ENCODE results near the gene NNAT.
"Not testable (repeated sequence)": the region's sequence is repeated elsewhere in the genome, so short reads cannot be mapped to it uniquely, and the experiment has no call there.

The NNAT gene

DNA sequence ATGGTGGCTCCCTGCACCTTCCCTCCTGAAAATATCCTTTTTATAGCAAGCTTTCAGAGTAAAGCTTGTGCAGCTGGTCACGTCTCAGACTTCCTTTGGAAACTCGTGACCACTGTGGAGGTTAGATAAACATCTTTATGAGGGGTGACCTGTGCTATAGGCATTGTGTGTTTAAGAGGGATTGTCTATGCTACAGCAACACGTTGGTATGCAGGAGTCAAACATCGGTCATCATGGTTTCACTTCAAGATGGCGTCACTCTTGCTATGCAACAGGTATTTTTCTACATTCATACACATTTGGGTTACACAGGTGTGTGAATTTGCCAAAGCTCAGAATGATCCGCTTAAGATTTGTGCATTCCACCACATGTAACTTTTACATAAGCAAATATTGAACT, 21.2 kb downstream of the NNAT start:
- DNase-seq: no peak

- no peak for DNase-seq
Measured at GRCh38 chr20:37543828-37544227, 22.8 kb downstream of the NNAT start.

- DNase-seq: no peak
Measured at GRCh38 chr20:37544386-37544785, 23.3 kb downstream of the NNAT start.

- DNase-seq: no peak
Measured at GRCh38 chr20:37545516-37545915, 24.5 kb downstream of the NNAT start.

GRCh38 chr20:37547912-37548311, 26.9 kb downstream of the NNAT start:
- no peak for DNase-seq

DNA sequence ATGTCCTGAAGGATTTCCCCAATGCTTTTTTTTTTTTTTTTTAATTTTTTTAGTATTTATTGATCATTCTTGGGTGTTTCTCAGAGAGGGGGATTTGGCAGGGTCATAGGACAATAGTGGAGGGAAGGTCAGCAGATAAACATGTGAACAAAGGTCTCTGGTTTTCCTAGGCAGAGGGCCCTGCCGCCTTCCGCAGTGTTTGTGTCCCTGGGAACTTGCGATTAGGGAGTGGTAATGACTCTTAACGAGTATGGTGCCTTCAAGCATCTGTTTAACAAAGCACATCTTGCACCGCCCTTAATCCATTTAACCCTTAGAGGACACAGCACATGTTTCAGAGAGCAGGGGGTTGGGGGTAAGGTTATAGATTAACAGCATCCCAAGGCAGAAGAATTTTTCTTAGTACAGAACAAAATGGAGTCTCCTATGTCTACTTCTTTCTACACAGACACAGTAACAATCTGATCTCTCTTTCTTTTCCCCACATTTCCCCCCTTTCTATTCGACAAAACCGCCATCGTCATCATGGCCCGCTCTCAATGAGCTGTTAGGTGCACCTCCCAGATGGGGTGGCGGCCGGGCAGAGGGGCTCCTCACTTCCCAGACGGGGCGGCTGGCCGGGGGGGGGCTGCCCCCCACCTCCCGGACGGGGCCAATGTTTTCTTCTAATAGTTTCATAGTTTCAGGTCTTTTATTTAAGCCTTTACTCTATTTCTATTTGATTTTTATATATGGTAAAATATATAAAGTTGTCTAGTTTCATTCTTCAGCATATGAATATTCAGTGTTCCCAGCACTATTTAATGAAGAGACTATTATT, 29.3 kb downstream of the NNAT start:
- DNase-seq: not testable (repeated sequence)

- DNase-seq: not testable (repeated sequence)
Measured at GRCh38 chr20:37551660-37552059, 30.6 kb downstream of the NNAT start.

- no peak for DNase-seq
Measured at GRCh38 chr20:37552415-37552814, 31.4 kb downstream of the NNAT start.

DNA sequence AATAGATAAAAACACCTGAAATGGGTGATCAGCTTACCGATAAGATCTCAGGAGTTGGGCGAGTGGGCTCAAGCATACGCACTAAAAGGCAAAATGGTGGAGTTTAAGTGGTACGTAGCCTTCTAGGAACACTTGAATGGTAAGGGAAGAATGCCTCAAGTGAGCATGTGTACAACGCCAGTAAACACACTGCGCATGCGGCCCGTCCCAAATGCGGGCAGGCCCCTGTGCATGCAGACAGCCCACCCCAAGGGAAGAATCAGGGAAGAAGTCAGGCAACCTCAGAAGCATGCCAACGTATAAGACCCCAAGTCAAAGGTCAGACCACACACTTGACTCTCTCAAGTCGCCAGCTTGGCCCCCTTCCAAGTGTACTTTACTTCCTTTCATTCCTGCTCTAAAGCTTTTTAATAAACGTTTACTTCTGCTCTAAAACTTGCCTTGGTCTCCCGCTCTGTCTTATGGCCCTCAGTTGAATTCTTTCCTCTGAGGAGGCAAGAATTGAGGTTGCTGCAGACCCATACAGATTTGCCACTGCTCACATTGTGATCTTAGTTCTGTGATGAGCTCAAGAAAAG, 33.8 kb downstream of the NNAT start:
- not testable (repeated sequence) for DNase-seq

DNA sequence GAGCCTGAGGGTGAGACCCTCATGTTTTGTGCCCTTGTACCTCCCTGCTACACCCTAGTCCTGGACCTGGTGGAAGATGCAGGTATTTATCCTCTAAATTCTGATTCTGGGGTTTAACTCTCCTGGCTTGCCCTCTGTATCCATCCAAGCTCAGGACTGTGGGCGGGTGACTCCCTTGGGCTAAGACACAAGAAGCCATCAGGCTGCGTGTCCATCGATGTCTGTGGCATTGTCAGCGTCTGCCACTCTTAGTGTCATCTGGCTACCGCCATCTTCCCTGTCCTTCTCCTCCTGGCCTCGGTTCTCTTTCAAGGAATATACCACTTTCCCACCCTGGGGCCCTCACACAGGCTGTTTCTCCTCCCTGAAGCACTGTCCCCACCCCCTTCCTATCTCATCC, 35.5 kb downstream of the NNAT start:
- no peak for DNase-seq

DNA sequence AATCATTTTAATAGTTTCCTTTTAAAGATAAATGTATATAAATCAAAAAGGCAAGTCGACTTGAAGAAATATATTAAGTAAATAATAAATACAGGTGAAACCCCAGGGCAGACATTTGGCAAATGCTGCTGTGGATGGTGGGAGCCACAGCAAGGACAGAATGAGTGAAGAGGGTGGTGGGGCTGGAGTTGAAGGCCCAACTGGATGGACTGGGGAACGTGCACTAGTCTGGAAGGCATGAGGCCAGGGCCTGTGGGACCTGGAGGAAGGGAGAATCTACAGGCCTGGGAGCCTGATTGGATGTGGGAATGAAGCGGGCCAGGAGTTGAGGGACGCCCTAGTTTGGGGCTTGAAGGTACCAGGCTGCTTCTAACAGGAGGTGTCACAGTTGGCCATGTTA, 37.3 kb downstream of the NNAT start:
- DNase-seq: no peak

GRCh38 chr20:37558779-37559178, 37.7 kb downstream of the NNAT start:
- no peak for DNase-seq

GRCh38 chr20:37559312-37560027, 38.4 kb downstream of the NNAT start:
- DNase-seq: no peak

DNA sequence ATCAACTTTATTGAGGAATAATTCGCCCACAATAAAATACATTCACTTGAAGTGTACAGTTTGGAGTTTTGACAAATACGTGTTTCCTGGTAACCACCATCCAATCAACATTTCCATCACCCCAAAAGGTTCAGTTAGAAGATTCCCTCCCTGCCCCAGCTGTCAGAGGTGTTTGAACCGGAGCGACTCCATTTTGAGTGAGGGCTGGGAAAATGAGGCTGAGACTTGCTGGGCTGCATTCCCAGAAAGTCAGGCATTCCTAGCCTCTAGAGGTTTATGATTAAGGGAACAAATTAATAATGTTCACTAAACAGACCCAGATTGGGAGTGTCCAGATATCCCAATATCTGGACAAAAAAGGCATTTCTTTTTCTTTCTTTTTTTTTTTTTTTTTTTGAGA, 39.6 kb downstream of the NNAT start:
- DNase-seq: no peak

DNA sequence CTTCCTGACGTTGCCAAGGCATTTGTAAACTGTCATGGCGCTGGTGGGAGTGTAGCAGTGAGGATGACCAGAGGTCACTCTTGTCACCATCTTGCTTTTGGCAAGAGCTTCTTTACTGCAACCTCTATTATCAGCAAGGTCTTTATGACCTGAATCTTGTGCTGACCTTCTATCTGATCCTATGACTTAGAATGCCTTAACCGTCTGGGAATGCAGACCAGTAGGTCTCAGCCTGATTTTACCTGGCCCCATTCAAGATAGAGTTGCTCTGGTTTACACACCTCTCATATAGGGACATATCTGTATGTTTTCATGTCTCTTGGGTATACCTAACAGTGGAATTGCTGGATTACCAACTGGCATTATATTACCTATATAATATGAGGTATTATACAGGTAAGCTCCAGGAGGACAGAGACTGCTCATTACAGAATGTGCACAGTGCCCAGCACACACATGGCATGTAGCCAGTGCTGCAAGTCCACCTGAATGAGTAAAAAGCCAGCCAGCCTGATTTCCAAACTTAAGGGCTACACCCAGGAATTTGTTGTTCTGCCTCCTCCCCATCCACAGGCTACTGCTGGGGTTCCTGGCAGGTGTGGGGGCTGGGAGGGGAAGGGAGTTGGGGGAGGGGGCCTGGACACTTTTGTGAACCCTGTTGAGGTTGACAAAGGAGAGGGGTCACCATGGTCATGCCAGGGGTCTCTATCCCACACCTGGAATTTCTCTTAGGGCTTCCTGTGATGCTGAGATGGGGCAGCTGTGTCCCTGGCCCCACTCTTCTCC, 41.8 kb downstream of the NNAT start:
- DNase-seq: no peak

DNA sequence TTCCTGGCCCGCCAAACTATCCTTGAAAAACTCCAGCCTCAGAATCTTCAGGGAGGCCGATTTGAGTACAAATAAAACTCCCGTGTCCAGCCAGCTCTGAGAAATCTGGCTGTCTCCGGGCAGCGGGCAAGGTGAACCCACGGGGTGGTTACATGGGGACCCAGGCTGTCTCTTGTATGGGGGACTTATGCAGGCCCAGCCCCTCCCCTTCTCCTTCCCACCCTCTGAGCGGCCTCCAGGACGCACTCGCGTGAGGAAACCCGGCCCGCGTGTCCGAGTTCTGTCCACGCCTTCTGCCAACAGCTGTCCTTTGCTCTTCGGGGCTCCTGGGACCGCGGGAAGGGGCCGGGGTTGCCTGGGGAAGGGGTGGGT, 43.0 kb downstream of the NNAT start:
- no peak for DNase-seq

DNA sequence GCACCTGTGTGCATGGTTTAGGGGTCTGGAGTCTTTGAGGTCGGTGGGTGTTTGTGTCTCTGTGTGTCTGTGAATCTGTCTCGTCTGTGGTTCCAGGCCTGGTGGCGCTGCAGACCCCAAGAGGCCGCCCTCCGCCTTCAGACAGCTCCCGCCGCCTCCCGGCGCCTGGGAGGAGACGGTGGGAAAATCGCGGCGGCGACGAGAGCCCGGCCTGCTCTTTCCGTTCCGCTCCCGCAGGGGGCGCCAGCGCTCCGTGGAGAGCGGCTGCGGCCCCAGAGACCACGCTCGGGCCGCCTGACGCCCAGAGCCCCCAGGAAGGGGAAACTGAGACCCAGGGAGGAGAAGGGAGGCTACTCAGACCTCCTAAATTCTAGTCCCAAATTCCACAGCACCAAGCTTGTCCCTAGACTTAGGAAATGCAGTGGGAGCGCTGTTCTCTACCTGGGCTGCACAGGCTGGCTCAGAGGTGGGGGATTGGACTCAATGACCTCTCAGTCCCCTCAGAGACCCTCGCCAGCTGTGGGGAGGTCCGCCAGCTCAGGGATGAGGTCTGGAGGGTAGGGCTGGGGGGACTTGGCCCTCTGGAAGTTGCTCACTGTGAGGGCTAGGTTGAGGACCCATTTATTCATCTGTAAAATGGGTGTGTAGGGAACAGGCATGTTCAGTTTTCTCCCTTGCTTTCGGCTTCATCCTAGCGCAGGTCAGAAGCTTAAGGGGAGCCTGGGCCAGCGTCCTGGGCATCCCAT, 43.5 kb downstream of the NNAT start:
- no peak for DNase-seq

- no peak for DNase-seq
Measured at GRCh38 chr20:37565134-37565811, 44.2 kb downstream of the NNAT start.

GRCh38 chr20:37566590-37567330, 45.7 kb downstream of the NNAT start:
- DNase-seq: no peak

GRCh38 chr20:37567331-37567665, 46.2 kb downstream of the NNAT start:
- no peak for DNase-seq
